Stomach (tissue), 9 donors: ENCODE results near the gene NXN. TPM values are rescaled to one million over a fixed set of nuclear protein-coding genes. Genes with fewer than 3 reads are reported as not detected.
"Not testable (repeated sequence)": the region's sequence is repeated elsewhere in the genome, so short reads cannot be mapped to it uniquely, and the experiment has no call there.

ENCODE experiments used
- DNase-seq, 2 donors: peaks; one replicate each; pipeline versions ENCODE4 v3.0.0 to v3.0.0-alpha.2; 2013 to 2019
- H3K27ac ChIP-seq, 5 donors: fragments of 200-600 bp in 4 of 5; sonication (generic) in 4 of 5; one replicate each; pipeline ENCODE4 v1.5.1; 2013 to 2019; ENCODE audit warnings: mild to moderate bottlenecking in 1 of 5, moderate library complexity in 1 of 5
- H3K27me3 ChIP-seq, 3 donors: fragments of 200-600 bp; sonication (generic); one replicate each; pipeline ENCODE4 v1.5.1; 2017 to 2019; ENCODE audit warnings: mixed run types in 1 of 3
- H3K36me3 ChIP-seq, 4 donors: fragments of 200-600 bp; sonication (generic); 1 replicate in 3 of 4; 2 replicates in 1 of 4; pipeline ENCODE4 v1.5.1; 2016 to 2019
- H3K4me1 ChIP-seq, 4 donors: fragments of 200-600 bp; sonication (generic); one replicate each; pipeline ENCODE4 v1.5.1; 2016 to 2019
- H3K4me3 ChIP-seq, 4 donors: fragments of 200-600 bp; sonication (generic) in 3 of 4; one replicate each; pipeline ENCODE4 v1.5.1; 2016 to 2019; ENCODE audit warnings: mild to moderate bottlenecking in 1 of 4
- H3K9me3 ChIP-seq, 4 donors: fragments of 200-600 bp; sonication (generic); one replicate each; pipeline ENCODE4 v1.5.1; 2016 to 2019
- EP300 ChIP-seq: sonication (generic); formaldehyde crosslinking; IDR thresholded peaks from one replicate; pipeline ENCODE4 v1.6.1; 2017; ENCODE audit warnings: antibody characterized with exemption
- POLR2A ChIP-seq, 4 donors: fragments of 450-650 bp; IDR thresholded peaks; one replicate each; pipeline ENCODE4 v1.6.1; 2016; ENCODE audit warnings: antibody characterized with exemption in 4 of 4, control low read depth in 2 of 4, mild to moderate bottlenecking in 1 of 4, moderate library complexity in 1 of 4
- POLR2AphosphoS5 ChIP-seq, 3 donors: sonication (generic); formaldehyde crosslinking; IDR thresholded peaks; one replicate each; pipeline ENCODE4 v1.6.1; 2016; ENCODE audit warnings: antibody characterized with exemption in 3 of 3
- WGBS, 5 donors: extraction: QIAGEN DNeasy Blood & Tissue Kit in 3 of 5; methylation state at CpG; one replicate each; pipeline versions ENCODE4 v1.1.5 to v1.1.7; 2013 to 2018; 5-methylcytosine and 5-hydroxymethylcytosine counted together
- intact Hi-C: fragments of 100-400 bp; cut with DNase I; formaldehyde crosslinking; loops from one replicate; pipeline ENCODE4 v1.15.1; 2023; ENCODE audit warnings: low total_unique reads
- polyA plus RNA-seq, 3 donors: library from polyadenylated mRNA; stranded (reverse); fragments of 200-250 nt; gene quantifications; one replicate each; pipeline ENCODE4 v1.2.3, GENCODE V29; 2013
- total RNA-seq, 5 donors: library from RNA; depleted of rRNA; stranded (reverse); fragments of >200 nt; gene quantifications; one replicate each; pipeline versions ENCODE4 v1.1.0 to v1.2.3, GENCODE V29; 2014 to 2016
- TF ChIP-seq, protein P1 (sequence below), 7 experiments: fragments of 450-650 bp in 4 of 7; fragments of 200-600 bp in 3 of 7; sonication (generic) in 3 of 7; IDR thresholded peaks; one replicate each; pipeline ENCODE4 v1.5.1; 2016 to 2019; ENCODE audit warnings: antibody characterized with exemption in 7 of 7, control low read depth in 2 of 7, mild to moderate bottlenecking in 1 of 7
- donor health status: healthy with polysubstance abuse.
- donor health status: Bipolar disorder and iron deficiency.
- donor health status: healthy.

NXN gene
- total and polyA plus RNA-seq, 8 donors: 17.9 to 47.8 (median 25.1) TPM

DNA sequence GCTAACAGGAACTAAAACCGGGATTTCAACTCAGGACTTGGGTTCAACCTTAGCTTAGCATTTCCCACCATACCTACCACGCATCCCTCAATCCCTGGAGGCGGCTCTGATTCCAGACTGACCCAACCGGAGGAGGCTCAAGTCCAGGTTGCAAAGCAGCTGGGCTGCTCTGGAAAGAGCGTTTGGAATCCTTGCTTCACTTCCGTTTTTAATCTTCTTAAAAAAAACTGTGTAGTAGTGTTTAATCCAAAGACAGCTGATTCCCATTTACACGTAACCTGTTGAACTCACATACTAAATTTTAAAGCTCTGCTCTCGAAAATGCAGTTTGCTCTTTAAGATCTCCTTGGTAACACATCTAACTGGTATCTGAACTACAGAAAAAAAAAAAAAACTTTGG is 50.0 kb downstream of the NXN start:
- Histone ChIP-seq H3K4me3 (no peak overlapping the region), H3K4me1 (peaks cover 29 to 77% (median 50%) of the 10 kb centered on the region in 4 donors), H3K36me3 (no peaks in the 10 kb centered on the region), H3K9me3 (no peaks in the 10 kb centered on the region), H3K27me3 (no peaks in the 10 kb centered on the region), H3K27ac (peak overlapping the region in 4 of 5 donors; percentile 4 to 86 (median 38))
- WGBS, 5 donors: 69 to 85% (median 77%) methylated on average over 8 of the region's 8 CpGs
- DNase-seq: peak in 1 of 2 donors; percentile 44
- intact Hi-C loops: no loop called here
- TF ChIP-seq, protein P1, sequence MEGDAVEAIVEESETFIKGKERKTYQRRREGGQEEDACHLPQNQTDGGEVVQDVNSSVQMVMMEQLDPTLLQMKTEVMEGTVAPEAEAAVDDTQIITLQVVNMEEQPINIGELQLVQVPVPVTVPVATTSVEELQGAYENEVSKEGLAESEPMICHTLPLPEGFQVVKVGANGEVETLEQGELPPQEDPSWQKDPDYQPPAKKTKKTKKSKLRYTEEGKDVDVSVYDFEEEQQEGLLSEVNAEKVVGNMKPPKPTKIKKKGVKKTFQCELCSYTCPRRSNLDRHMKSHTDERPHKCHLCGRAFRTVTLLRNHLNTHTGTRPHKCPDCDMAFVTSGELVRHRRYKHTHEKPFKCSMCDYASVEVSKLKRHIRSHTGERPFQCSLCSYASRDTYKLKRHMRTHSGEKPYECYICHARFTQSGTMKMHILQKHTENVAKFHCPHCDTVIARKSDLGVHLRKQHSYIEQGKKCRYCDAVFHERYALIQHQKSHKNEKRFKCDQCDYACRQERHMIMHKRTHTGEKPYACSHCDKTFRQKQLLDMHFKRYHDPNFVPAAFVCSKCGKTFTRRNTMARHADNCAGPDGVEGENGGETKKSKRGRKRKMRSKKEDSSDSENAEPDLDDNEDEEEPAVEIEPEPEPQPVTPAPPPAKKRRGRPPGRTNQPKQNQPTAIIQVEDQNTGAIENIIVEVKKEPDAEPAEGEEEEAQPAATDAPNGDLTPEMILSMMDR (IDR thresholded peaks at IDR 0.05): no peak
- TF ChIP-seq POLR2AphosphoS5 (IDR thresholded peaks at IDR 0.05) (no peak), EP300 (no peak), POLR2A (IDR thresholded peaks at IDR 0.05) (no peak)

DNA sequence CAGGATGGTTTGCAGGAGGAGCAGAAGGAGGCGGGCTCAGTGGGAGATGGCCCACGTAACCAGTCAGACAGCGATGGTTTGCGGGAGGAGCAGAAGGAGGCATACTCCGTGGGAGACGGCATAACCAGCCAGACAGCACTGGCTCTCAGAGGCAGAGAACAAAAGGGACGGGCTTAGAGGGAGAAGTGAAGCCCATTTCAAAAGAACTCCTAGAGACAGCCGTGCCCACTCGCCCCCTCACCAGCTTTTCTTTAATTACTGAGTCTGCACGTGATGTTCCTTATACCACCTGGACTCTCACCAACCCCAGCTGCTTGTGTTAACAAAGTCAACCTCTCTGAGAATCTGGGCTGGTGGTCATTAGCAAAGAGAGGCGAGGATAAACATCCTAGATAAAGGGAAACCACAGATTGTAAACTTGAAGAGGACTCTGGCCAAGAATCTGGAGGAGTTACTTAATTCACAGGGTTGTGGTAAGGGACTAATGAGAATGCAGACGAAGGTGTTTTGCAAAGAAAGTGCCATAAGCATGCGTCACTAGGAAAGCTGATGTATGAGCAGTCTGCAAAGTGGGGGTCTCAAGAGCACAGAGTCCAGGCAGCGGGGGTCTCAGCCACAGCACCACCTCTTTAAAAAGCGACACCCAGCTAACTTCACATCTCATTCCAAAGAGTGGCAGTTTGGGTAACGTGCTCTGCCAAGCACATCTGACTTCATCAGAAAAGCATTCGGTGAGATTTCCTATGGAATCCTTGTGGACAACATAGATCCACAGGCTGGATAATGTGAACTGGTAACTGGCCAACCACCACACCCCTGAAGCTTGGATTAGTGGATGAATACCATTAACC is 51.7 kb downstream of the NXN start:
- H3K4me1 ChIP-seq: peaks cover 15 to 66% (median 41%) of the 10 kb centered on the region in 4 donors
- peak overlapping the region in 1 of 4 donors; percentile 16 for H3K4me3 ChIP-seq
- WGBS, 5 donors: 27 to 43% (median 30%) methylated on average over 17 of the region's 17 CpGs
- intact Hi-C loops: no loop called here
- peak overlapping the region; percentile 30 to 86 (median 63) for H3K27ac ChIP-seq
- no peaks in the 10 kb centered on the region for H3K9me3 ChIP-seq
- peak; percentile 44 to 64 for DNase-seq
- H3K27me3 ChIP-seq: no peaks in the 10 kb centered on the region
- no peak for TF ChIP-seq POLR2A (IDR thresholded peaks at IDR 0.05)
- peak in 2 of 3 donors; percentile 35 to 60 for TF ChIP-seq POLR2AphosphoS5 (IDR thresholded peaks at IDR 0.05)
- no peaks in the 10 kb centered on the region for H3K36me3 ChIP-seq

DNA sequence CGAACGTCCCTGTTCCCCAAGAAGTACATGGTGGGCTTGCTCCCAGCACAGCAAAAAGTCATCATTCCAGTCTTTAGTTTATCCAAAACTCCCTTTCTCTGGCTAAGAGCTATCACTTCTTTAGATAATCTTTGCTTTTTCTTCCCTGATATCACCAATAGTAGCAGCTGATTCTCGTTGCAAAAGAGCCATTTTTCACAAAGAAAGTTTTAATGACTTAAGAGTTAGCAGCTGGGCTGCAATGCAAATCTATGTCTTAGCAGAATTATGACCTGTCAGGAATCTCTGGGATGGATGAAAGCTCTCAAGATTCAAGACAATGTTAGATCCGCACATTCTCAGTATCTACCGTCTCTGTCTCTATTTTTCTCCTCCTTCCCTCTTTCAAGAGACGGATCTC is 53.8 kb downstream of the NXN start:
- TF ChIP-seq, protein P1 (IDR thresholded peaks at IDR 0.05): no peak
- no peak for TF ChIP-seq EP300
- TF ChIP-seq POLR2A (IDR thresholded peaks at IDR 0.05): no peak
- TF ChIP-seq POLR2AphosphoS5 (IDR thresholded peaks at IDR 0.05): no peak
- WGBS, 5 donors: 66 to 75% (median 71%) methylated on average over 6 of the region's 6 CpGs
- Histone ChIP-seq H3K4me1 (peaks cover 14 to 65% (median 43%) of the 10 kb centered on the region in 4 donors), H3K27ac (peak overlapping the region in 1 of 5 donors; percentile 16), H3K27me3 (no peaks in the 10 kb centered on the region), H3K36me3 (no peaks in the 10 kb centered on the region), H3K9me3 (no peaks in the 10 kb centered on the region), H3K4me3 (no peak overlapping the region)
- no peak for DNase-seq
- intact Hi-C loops: no loop called here

DNA sequence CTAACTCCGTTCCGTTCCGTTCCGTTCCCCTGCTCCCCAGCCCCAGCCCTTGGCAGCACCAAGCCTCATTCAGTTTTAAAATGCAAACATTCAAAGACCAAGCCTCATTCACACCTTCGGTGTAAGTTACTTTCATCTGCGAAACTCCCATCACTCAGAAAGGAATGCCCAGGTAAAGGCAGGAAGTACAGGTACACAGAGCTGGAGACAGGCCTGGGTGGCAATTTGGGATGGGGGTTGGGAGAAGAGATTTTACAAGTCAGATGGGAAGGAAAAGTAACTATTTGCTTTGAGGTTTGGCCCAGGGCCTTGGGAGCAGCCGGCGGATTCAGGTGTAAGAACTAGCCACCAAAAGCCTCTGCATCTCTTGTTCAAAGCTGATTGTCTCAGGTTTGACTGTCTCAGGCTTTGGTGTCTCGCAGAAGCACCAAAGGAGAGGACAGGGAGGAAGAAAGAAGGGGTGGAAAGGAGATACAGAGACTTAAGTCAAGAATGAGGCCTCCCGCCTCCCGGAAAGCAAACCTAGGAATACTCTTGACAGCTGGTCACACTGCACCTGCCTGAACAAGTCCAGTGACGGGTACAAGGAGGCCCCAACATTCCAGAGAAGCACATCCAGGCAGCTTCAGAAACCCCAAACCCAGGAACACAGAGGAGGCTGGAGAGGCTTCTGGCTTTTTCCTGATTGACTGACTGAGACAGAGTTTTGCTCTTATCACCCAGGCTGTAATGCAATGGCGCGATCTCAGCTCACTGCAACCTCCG is 54.7 kb downstream of the NXN start:
- H3K27me3 ChIP-seq: no peaks in the 10 kb centered on the region
- peaks cover 14 to 62% (median 40%) of the 10 kb centered on the region in 4 donors for H3K4me1 ChIP-seq
- intact Hi-C loops: no loop called here
- DNase-seq: peak in 1 of 2 donors; percentile 52
- TF ChIP-seq, protein P1 (IDR thresholded peaks at IDR 0.05): no peak
- no peak for TF ChIP-seq POLR2A (IDR thresholded peaks at IDR 0.05)
- no peak overlapping the region for H3K4me3 ChIP-seq
- 45 to 70% (median 57%) methylated on average over 15 of the region's 15 CpGs for WGBS, 5 donors
- H3K9me3 ChIP-seq: no peaks in the 10 kb centered on the region
- no peaks in the 10 kb centered on the region for H3K36me3 ChIP-seq
- H3K27ac ChIP-seq: peak overlapping the region in 1 of 5 donors; percentile 16

DNA sequence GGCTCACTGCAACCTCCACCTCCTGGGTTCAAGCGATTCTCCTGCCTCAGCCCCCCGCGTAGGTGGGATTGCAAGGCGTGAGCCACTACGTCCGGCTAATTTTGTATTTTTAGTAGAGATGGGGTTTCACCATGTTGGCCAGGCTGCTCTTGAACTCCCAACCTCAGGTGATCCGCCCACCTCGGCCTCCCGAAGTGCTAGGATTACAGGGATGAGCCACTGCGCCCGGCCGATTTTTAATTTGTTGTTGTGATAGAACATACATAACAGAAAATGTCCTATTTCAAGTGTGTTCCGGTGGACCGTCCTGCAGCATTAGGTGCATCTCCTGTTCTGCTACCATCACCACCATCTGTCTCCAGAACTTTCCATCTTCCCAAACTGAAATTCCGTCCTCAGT is 55.3 kb downstream of the NXN start:
- WGBS, 5 donors: 74 to 89% (median 86%) methylated on average over 15 of the region's 15 CpGs
- H3K27me3 ChIP-seq, H3K36me3 ChIP-seq, H3K4me3 ChIP-seq, H3K9me3 ChIP-seq, DNase-seq, H3K27ac ChIP-seq, intact Hi-C loops: not testable (repeated sequence)
- peaks cover 14 to 56% (median 37%) of the 10 kb centered on the region in 4 donors for H3K4me1 ChIP-seq
